Liver (tissue), 9 donors: Measurements from ENCODE around the gene ECSCR. TPM values are rescaled to one million over a fixed set of nuclear protein-coding genes. Genes with fewer than 3 reads are reported as not detected.
A peak's percentile ranks its signal among the peaks of the same experiment; 100 is the strongest.

ENCODE experiments used
- DNase-seq: peaks from one replicate; pipeline ENCODE4 v3.0.0-alpha.2; 2017; ENCODE audit warnings: low spot score
- H3K27ac ChIP-seq, 2 donors: one replicate each; pipeline ENCODE4 v1.7.0; 2013; ENCODE audit warnings: inconsistent platforms in 2 of 2, low read length in 2 of 2, control low read depth in 1 of 2, low read depth in 1 of 2, mild to moderate bottlenecking in 1 of 2
- H3K27me3 ChIP-seq, 4 donors: one replicate each; pipeline versions ENCODE4 v1.6.1 to v1.7.0; 2013; ENCODE audit warnings: low read length in 3 of 4, inconsistent platforms in 1 of 4, mild to moderate bottlenecking in 1 of 4, moderate library complexity in 1 of 4; ENCODE audit not compliant: control insufficient read depth in 4 of 4, insufficient read depth in 4 of 4
- H3K36me3 ChIP-seq, 4 donors: one replicate each; pipeline versions ENCODE4 v1.6.1 to v1.7.0; 2013; ENCODE audit warnings: low read length in 3 of 4, mild to moderate bottlenecking in 3 of 4, low read depth in 1 of 4, moderate library complexity in 1 of 4; ENCODE audit not compliant: control insufficient read depth in 4 of 4, insufficient read depth in 3 of 4
- H3K4me1 ChIP-seq, 4 donors: one replicate each; pipeline versions ENCODE4 v1.6.1 to v1.7.0; 2013; ENCODE audit warnings: low read length in 3 of 4, mild to moderate bottlenecking in 3 of 4, moderate library complexity in 1 of 4; ENCODE audit not compliant: control insufficient read depth in 4 of 4, insufficient read depth in 4 of 4
- H3K4me3 ChIP-seq, 3 donors: one replicate each; pipeline versions ENCODE4 v1.6.1 to v1.7.0; 2013; ENCODE audit warnings: low read length in 3 of 3, control low read depth in 1 of 3, low read depth in 1 of 3, mild to moderate bottlenecking in 1 of 3
- H3K9ac ChIP-seq, 2 donors: one replicate each; pipeline ENCODE4 v1.7.0; 2013; ENCODE audit warnings: low read length in 2 of 2, mild to moderate bottlenecking in 2 of 2, moderate library complexity in 2 of 2, control low read depth in 1 of 2, low read depth in 1 of 2
- H3K9me3 ChIP-seq, 4 donors: one replicate each; pipeline versions ENCODE4 v1.6.1 to v1.7.0; 2013; ENCODE audit warnings: low read length in 3 of 4; ENCODE audit not compliant: control insufficient read depth in 4 of 4
- ATF3 ChIP-seq: IDR thresholded peaks from 2 replicates; pipeline ENCODE4 v1.6.1; 2016; ENCODE audit warnings: antibody characterized with exemption
- EGR1 ChIP-seq, 2 donors: IDR thresholded peaks; 2 replicates each; pipeline ENCODE4 v1.6.1; 2016 to 2018; ENCODE audit warnings: antibody characterized with exemption in 2 of 2, low read depth in 2 of 2
- FOXA1 ChIP-seq: IDR thresholded peaks from 2 replicates; pipeline ENCODE4 v1.6.1; 2016; ENCODE audit warnings: antibody characterized with exemption
- FOXA2 ChIP-seq: IDR thresholded peaks from 2 replicates; pipeline ENCODE4 v1.6.1; 2016; ENCODE audit warnings: antibody characterized with exemption
- GABPA ChIP-seq, 2 donors: IDR thresholded peaks in 1 of 2; conservative IDR thresholded peaks in 1 of 2; 2 replicates each; pipeline ENCODE4 v1.6.1; 2016; ENCODE audit warnings: antibody characterized with exemption in 2 of 2, mild to moderate bottlenecking in 1 of 2, moderate library complexity in 1 of 2
- HNF4A ChIP-seq, 2 donors: conservative IDR thresholded peaks; 2 replicates each; pipeline ENCODE4 v1.6.1; 2016; ENCODE audit warnings: antibody characterized with exemption in 2 of 2, mild to moderate bottlenecking in 2 of 2
- HNF4G ChIP-seq: IDR thresholded peaks from 2 replicates; pipeline ENCODE4 v1.6.1; 2016; ENCODE audit warnings: antibody characterized with exemption
- JUND ChIP-seq, 2 donors: IDR thresholded peaks; 2 replicates each; pipeline ENCODE4 v1.6.1; 2016; ENCODE audit warnings: antibody characterized with exemption in 2 of 2
- NR2F2 ChIP-seq: IDR thresholded peaks from 2 replicates; pipeline ENCODE4 v1.6.1; 2016; ENCODE audit warnings: antibody characterized with exemption
- RAD21 ChIP-seq, 2 donors: IDR thresholded peaks; 2 replicates each; pipeline ENCODE4 v1.6.1; 2016; ENCODE audit warnings: antibody characterized with exemption in 2 of 2, mild to moderate bottlenecking in 2 of 2
- REST ChIP-seq: IDR thresholded peaks from 2 replicates; pipeline ENCODE4 v1.6.1; 2016; ENCODE audit warnings: antibody characterized with exemption, mild to moderate bottlenecking
- RXRA ChIP-seq, 2 donors: IDR thresholded peaks; 2 replicates each; pipeline ENCODE4 v1.6.1; 2017 to 2018; ENCODE audit warnings: antibody characterized with exemption in 2 of 2, mild to moderate bottlenecking in 1 of 2
- SP1 ChIP-seq: IDR thresholded peaks from 2 replicates; pipeline ENCODE4 v1.6.1; 2018; ENCODE audit warnings: antibody characterized with exemption, mild to moderate bottlenecking
- TAF1 ChIP-seq: conservative IDR thresholded peaks from 2 replicates; pipeline ENCODE4 v1.6.1; 2016; ENCODE audit warnings: antibody characterized with exemption, mild to moderate bottlenecking
- YY1 ChIP-seq: IDR thresholded peaks from 2 replicates; pipeline ENCODE4 v1.6.1; 2016; ENCODE audit warnings: antibody characterized with exemption, mild to moderate bottlenecking
- ZBTB33 ChIP-seq: IDR thresholded peaks from 2 replicates; pipeline ENCODE4 v1.6.1; 2016; ENCODE audit warnings: antibody characterized with exemption
- WGBS: extraction: QIAGEN DNeasy Blood & Tissue Kit; methylation state at CpG from one replicate; pipeline ENCODE4 v1.1.7; 2013; 5-methylcytosine and 5-hydroxymethylcytosine counted together
- polyA plus RNA-seq, 2 donors: library from polyadenylated mRNA; stranded (reverse) in 1 of 2; unstranded in 1 of 2; fragments of 200-250 nt in 1 of 2; fragments of >200 nt in 1 of 2; fragmentation: Nextera tagmentation in 1 of 2; extraction: Ambion mirVana in 1 of 2; gene quantifications; one replicate each; pipeline versions ENCODE4 v1.2.1 to v1.2.3, GENCODE V29; 2013 to 2015
- total RNA-seq, 2 donors: library from RNA; depleted of rRNA; stranded (reverse); fragments of >200 nt; gene quantifications; one replicate each; pipeline ENCODE4 v1.2.3, GENCODE V29; 2014
- TF ChIP-seq, protein P1 (sequence below): fragments of 150-350 bp; IDR thresholded peaks from 2 replicates; pipeline ENCODE4 v1.5.1; 2017; ENCODE audit warnings: improper control_type of control experiment, low read depth, low read length; ENCODE audit not compliant: missing input control
- donor health status: healthy.
- donor health status: healthy.
- donor health status: healthy.
- donor health status: healthy.
- donor health status: healthy.

The ECSCR gene
- total and polyA plus RNA-seq, 4 donors = 3.2 to 4.9 (median 3.5) TPM

DNA sequence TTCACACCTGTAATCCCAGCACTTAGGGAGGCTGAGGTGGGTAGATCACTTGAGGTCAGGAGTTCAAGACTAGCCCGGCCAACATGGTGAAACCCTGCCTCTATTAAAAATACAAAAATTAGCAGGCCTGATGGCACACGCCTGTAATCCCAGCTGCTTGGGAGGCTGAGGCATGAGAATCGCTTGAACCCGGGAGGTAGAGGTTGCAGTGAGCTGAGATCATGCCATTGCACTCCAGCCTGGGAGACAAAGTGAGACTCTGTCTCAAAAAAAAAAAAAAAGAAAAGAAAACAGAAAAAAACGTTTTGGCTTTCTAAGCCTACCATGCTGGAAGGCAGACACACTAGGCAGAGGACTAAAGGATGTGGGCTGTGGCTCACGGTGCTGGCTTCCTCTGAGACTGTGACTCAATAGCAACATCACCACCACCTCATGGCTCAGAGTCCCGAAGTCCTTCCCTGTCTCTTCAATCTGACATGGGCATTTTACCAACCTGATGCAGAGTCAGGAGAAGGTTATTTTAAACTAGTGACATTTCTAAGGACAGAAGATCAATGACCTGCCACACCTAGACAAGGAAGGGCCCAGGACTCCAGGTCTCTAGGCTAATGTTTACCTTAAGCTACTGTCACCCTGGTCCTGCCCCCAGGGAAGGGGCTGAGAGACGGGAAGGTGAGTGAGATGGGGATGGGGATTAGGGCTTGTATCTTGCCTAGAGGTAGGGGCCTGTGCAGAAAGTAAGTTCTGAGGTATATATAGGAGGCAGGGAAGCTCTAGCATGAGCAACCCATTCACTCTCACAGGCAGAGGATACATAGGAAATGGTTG is 3.7 kb downstream of the ECSCR start:
- Histone ChIP-seq H3K4me1 (no peaks in the 10 kb centered on the region), H3K27ac (peak overlapping the region in 1 of 2 donors; percentile 35), H3K4me3 (no peak overlapping the region), H3K9me3 (no peaks in the 10 kb centered on the region), H3K36me3 (no peaks in the 10 kb centered on the region), H3K9ac (no peak overlapping the region), H3K27me3 (no peaks in the 10 kb centered on the region)
- no peak for DNase-seq
- no peak for TF ChIP-seq ZBTB33
- TF ChIP-seq REST = no peak
- no peak for TF ChIP-seq FOXA2
- WGBS = 70% methylated on average over 8 of the region's 8 CpGs

DNA sequence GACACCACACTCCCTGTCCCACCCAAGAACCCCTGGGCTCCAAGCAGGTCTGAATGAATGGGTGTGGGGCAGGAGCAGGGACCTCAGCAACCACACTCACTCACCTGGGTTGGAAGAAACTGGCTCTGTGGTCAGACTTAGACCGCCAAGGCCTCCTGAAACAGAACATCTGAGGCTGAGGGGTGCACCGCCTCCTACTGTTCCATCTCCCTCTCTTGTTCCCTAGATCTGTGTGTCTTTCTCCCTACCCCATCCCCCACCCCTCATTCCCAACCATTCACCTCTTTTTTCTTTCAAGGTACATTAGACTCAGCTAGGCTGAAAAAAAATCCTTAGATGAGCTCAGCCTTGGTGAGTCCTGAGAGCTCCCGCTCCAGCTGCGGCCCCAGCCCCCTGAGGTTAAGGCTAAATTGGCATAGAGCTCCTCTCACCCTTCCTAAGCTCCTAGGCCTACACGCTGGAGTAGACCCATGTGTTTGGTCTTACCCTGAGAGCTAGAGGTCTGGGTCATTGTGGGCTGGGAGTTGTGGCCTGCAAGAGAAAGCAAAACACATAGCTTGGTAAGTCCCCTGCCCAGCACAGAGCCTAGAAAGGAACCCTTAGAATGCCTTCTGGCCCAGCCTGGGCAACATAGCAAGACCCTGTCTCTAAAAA is 4.8 kb downstream of the ECSCR start:
- 94% methylated on average over 5 of the region's 5 CpGs for WGBS
- DNase-seq = no peak
- H3K27me3 ChIP-seq = no peaks in the 10 kb centered on the region
- H3K9ac ChIP-seq = no peak overlapping the region
- no peaks in the 10 kb centered on the region for H3K4me1 ChIP-seq
- no peaks in the 10 kb centered on the region for H3K36me3 ChIP-seq
- no peak overlapping the region for H3K4me3 ChIP-seq
- H3K9me3 ChIP-seq = no peaks in the 10 kb centered on the region
- no peak overlapping the region for H3K27ac ChIP-seq
- TF ChIP-seq SP1 (no peak), YY1 (no peak), REST (no peak), JUND (IDR thresholded peaks at IDR 0.05) (no peak), ATF3 (no peak), TAF1 (no peak), RAD21 (IDR thresholded peaks at IDR 0.05) (no peak), HNF4A (conservative IDR thresholded peaks at IDR 0.05) (no peak), NR2F2 (no peak), GABPA (IDR thresholded peaks at IDR 0.05 in 1 of 2, conservative IDR thresholded peaks at IDR 0.05 in 1 of 2) (no peak), RXRA (IDR thresholded peaks at IDR 0.05) (no peak), ZBTB33 (no peak), FOXA1 (no peak), HNF4G (no peak), EGR1 (IDR thresholded peaks at IDR 0.05; ENCODE audit: low read depth in 2 of 2) (no peak)
- TF ChIP-seq, protein P1, sequence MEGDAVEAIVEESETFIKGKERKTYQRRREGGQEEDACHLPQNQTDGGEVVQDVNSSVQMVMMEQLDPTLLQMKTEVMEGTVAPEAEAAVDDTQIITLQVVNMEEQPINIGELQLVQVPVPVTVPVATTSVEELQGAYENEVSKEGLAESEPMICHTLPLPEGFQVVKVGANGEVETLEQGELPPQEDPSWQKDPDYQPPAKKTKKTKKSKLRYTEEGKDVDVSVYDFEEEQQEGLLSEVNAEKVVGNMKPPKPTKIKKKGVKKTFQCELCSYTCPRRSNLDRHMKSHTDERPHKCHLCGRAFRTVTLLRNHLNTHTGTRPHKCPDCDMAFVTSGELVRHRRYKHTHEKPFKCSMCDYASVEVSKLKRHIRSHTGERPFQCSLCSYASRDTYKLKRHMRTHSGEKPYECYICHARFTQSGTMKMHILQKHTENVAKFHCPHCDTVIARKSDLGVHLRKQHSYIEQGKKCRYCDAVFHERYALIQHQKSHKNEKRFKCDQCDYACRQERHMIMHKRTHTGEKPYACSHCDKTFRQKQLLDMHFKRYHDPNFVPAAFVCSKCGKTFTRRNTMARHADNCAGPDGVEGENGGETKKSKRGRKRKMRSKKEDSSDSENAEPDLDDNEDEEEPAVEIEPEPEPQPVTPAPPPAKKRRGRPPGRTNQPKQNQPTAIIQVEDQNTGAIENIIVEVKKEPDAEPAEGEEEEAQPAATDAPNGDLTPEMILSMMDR = no peak
